Neural progenitor cell (in vitro differentiated cells): ENCODE data around the gene MYO7B.

Experiments used
- EZH2 ChIP-seq: fragments of 200-600 bp; sonication (generic); IDR thresholded peaks from 2 replicates; pipeline ENCODE4 v1.6.1; 2017; ENCODE audit warnings: antibody characterized with exemption, mild to moderate bottlenecking, moderate library complexity
- EZH2phosphoT487 ChIP-seq: fragments of 200-600 bp; sonication (generic); IDR thresholded peaks from 2 replicates; pipeline ENCODE4 v1.6.1; 2017; ENCODE audit warnings: antibody characterized with exemption
- TF ChIP-seq, protein P1 (sequence below): fragments of 200-600 bp; sonication (generic); IDR thresholded peaks from 2 replicates; pipeline ENCODE4 v1.5.1; 2017; ENCODE audit warnings: antibody characterized with exemption, mild to moderate bottlenecking

DNA sequence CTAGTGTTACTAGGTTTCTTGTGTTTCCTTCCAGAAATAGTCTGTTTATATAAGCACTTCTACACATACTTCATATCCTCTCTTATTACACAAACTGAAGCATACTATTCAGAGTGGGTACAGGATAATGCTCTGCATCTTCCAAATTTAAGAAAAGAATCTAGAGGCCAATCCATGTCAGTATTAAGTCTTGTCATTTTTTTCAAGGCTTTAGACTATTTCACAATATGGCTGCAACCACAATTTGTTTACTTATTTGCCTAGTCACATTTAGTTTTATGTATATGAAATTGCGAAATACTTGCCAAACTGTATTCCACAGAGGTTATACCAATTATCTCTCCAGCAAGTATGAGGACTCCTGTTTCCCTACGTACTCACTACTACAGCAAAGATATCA, 37.1 kb upstream of the MYO7B start:
- no peak for TF ChIP-seq EZH2
- TF ChIP-seq EZH2phosphoT487 = no peak
- TF ChIP-seq, protein P1, sequence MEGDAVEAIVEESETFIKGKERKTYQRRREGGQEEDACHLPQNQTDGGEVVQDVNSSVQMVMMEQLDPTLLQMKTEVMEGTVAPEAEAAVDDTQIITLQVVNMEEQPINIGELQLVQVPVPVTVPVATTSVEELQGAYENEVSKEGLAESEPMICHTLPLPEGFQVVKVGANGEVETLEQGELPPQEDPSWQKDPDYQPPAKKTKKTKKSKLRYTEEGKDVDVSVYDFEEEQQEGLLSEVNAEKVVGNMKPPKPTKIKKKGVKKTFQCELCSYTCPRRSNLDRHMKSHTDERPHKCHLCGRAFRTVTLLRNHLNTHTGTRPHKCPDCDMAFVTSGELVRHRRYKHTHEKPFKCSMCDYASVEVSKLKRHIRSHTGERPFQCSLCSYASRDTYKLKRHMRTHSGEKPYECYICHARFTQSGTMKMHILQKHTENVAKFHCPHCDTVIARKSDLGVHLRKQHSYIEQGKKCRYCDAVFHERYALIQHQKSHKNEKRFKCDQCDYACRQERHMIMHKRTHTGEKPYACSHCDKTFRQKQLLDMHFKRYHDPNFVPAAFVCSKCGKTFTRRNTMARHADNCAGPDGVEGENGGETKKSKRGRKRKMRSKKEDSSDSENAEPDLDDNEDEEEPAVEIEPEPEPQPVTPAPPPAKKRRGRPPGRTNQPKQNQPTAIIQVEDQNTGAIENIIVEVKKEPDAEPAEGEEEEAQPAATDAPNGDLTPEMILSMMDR = no peak
